ENCODE data around the gene STPG2. TPM values are rescaled to one million over a fixed set of nuclear protein-coding genes. Genes with fewer than 3 reads are reported as not detected.

Gene STPG2
- total and polyA plus RNA-seq, 2 of the 8 experiments (the other 6 are each of a cell fraction or from before 2014, with no cell fraction given) = 0.03 TPM; not detected in 1

DNA sequence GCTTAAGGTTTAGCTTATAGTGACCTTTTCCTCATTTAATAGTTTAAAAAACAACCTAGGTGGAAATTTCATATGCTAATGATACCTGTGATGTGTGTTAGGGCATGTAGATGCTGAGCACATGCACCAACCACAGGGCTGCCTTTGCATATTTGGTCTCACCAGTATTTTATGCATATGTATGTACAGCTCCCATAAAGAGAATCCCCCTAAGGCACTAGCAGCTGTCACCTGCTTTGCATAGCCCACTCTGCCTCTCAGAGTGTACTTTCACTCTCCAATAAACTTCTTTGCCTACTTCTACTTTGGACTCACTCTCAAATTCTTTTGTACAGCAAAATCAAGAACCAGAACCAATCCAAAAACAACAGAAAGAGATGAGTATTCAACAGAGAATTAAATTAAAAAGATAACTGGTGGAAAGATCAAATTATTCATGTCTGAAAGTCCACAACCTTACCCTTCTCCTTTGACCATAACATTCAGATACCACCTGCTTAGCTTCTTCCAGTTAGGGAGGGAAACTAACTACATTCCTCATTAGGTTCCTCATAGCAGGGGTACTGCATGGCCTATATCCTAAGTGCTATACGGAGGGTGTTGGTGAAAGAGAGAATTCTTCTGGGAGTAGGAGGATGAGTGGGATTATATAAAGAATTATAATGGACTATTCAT is 250.5 kb downstream of the STPG2 start (continued):
- TF ChIP-seq KDM1A (IDR thresholded peaks at IDR 0.05; ENCODE audit: borderline replicate concordance, low read length) = no peak

All from H1 (cell line).